Skeletal muscle satellite cell (primary cell): ENCODE data around the gene SLC19A2.

Source experiments
- H3K27me3 ChIP-seq: 2 replicates; pipeline ENCODE4 v1.7.0; 2013; ENCODE audit warnings: low read length; ENCODE audit not compliant: control insufficient read depth, insufficient read depth
- H3K36me3 ChIP-seq: 2 replicates; pipeline ENCODE4 v1.7.0; 2013; ENCODE audit warnings: mild to moderate bottlenecking, control low read depth, low read length; ENCODE audit not compliant: insufficient read depth
- H3K4me1 ChIP-seq: 2 replicates; pipeline ENCODE4 v1.7.0; 2013; ENCODE audit warnings: low read length; ENCODE audit not compliant: control insufficient read depth, insufficient read depth
- H3K4me2 ChIP-seq: 2 replicates; pipeline ENCODE4 v1.7.0; 2013; ENCODE audit warnings: mild to moderate bottlenecking, low read length
- H3K4me3 ChIP-seq: 2 replicates; pipeline ENCODE4 v1.7.0; 2013; ENCODE audit warnings: low read length
- H3K9ac ChIP-seq: 2 replicates; pipeline ENCODE4 v1.7.0; 2013; ENCODE audit warnings: mild to moderate bottlenecking, low read depth, low read length, moderate library complexity
- H3K9me3 ChIP-seq: replicated peaks from 2 replicates; pipeline ENCODE4 v1.7.0; 2013; ENCODE audit warnings: mild to moderate bottlenecking, control low read depth, low read length

Gene SLC19A2

GRCh38 chr1:169468982-169469381, 16.8 kb downstream of the SLC19A2 start:
- H3K4me1 ChIP-seq, result no peaks in the 10 kb centered on the region
- H3K9me3 ChIP-seq, result no peaks in the 10 kb centered on the region
- H3K4me2 ChIP-seq, result no peak overlapping the region
- no peak overlapping the region for H3K4me3 ChIP-seq
- H3K9ac ChIP-seq, result no peak overlapping the region
- no peaks in the 10 kb centered on the region for H3K27me3 ChIP-seq
- peaks cover 9% of the 10 kb centered on the region for H3K36me3 ChIP-seq

GRCh38 chr1:169466259-169467230, 19.2 kb downstream of the SLC19A2 start:
- no peak overlapping the region for H3K4me3 ChIP-seq
- no peak overlapping the region for H3K9ac ChIP-seq
- H3K9me3 ChIP-seq, result no peaks in the 10 kb centered on the region
- no peak overlapping the region for H3K4me2 ChIP-seq
- H3K4me1 ChIP-seq, result no peaks in the 10 kb centered on the region
- H3K36me3 ChIP-seq, result peaks cover 9% of the 10 kb centered on the region
- no peaks in the 10 kb centered on the region for H3K27me3 ChIP-seq

- Histone ChIP-seq H3K36me3 (peaks cover 9% of the 10 kb centered on the region), H3K4me1 (peaks cover 4% of the 10 kb centered on the region), H3K27me3 (no peaks in the 10 kb centered on the region), H3K9ac (no peak overlapping the region), H3K9me3 (no peaks in the 10 kb centered on the region), H3K4me3 (no peak overlapping the region), H3K4me2 (no peak overlapping the region)
Measured at GRCh38 chr1:169465281-169465680, 20.5 kb downstream of the SLC19A2 start.

GRCh38 chr1:169462385-169462784, 23.4 kb downstream of the SLC19A2 start:
- no peak overlapping the region for H3K9ac ChIP-seq
- no peak overlapping the region for H3K4me3 ChIP-seq
- no peaks in the 10 kb centered on the region for H3K27me3 ChIP-seq
- peaks cover 3% of the 10 kb centered on the region for H3K36me3 ChIP-seq
- H3K4me1 ChIP-seq, result peaks cover 6% of the 10 kb centered on the region
- H3K9me3 ChIP-seq, result no peaks in the 10 kb centered on the region
- no peak overlapping the region for H3K4me2 ChIP-seq

- Histone ChIP-seq H3K4me1 (peaks cover 6% of the 10 kb centered on the region), H3K9ac (no peak overlapping the region), H3K4me3 (no peak overlapping the region), H3K27me3 (no peaks in the 10 kb centered on the region), H3K36me3 (no peaks in the 10 kb centered on the region), H3K4me2 (no peak overlapping the region), H3K9me3 (no peaks in the 10 kb centered on the region)
Measured at GRCh38 chr1:169461390-169462000, 24.2 kb downstream of the SLC19A2 start.

GRCh38 chr1:169460191-169460833, 25.4 kb downstream of the SLC19A2 start:
- Histone ChIP-seq H3K4me1 (peaks cover 6% of the 10 kb centered on the region), H3K9me3 (no peaks in the 10 kb centered on the region), H3K9ac (no peak overlapping the region), H3K4me3 (peak overlapping the region; percentile 65), H3K4me2 (peak overlapping the region; percentile 90), H3K36me3 (no peaks in the 10 kb centered on the region), H3K27me3 (no peaks in the 10 kb centered on the region)

- peaks cover 6% of the 10 kb centered on the region for H3K4me1 ChIP-seq
- no peaks in the 10 kb centered on the region for H3K36me3 ChIP-seq
- no peak overlapping the region for H3K9ac ChIP-seq
- no peak overlapping the region for H3K4me2 ChIP-seq
- H3K27me3 ChIP-seq, result no peaks in the 10 kb centered on the region
- H3K4me3 ChIP-seq, result no peak overlapping the region
- H3K9me3 ChIP-seq, result no peaks in the 10 kb centered on the region
Measured at GRCh38 chr1:169457443-169457842, 28.3 kb downstream of the SLC19A2 start.

- H3K9ac ChIP-seq, result no peak overlapping the region
- H3K4me2 ChIP-seq, result no peak overlapping the region
- H3K9me3 ChIP-seq, result no peaks in the 10 kb centered on the region
- no peaks in the 10 kb centered on the region for H3K36me3 ChIP-seq
- H3K4me3 ChIP-seq, result no peak overlapping the region
- no peaks in the 10 kb centered on the region for H3K27me3 ChIP-seq
- peaks cover 6% of the 10 kb centered on the region for H3K4me1 ChIP-seq
Measured at GRCh38 chr1:169456029-169456428, 29.7 kb downstream of the SLC19A2 start.

GRCh38 chr1:169452921-169453320, 32.8 kb downstream of the SLC19A2 start:
- H3K36me3 ChIP-seq, result no peaks in the 10 kb centered on the region
- H3K4me3 ChIP-seq, result no peak overlapping the region
- no peak overlapping the region for H3K4me2 ChIP-seq
- H3K9me3 ChIP-seq, result no peaks in the 10 kb centered on the region
- no peaks in the 10 kb centered on the region for H3K4me1 ChIP-seq
- H3K9ac ChIP-seq, result no peak overlapping the region
- no peaks in the 10 kb centered on the region for H3K27me3 ChIP-seq

- H3K4me1 ChIP-seq, result no peaks in the 10 kb centered on the region
- H3K9ac ChIP-seq, result no peak overlapping the region
- H3K4me3 ChIP-seq, result no peak overlapping the region
- no peaks in the 10 kb centered on the region for H3K36me3 ChIP-seq
- H3K9me3 ChIP-seq, result no peaks in the 10 kb centered on the region
- H3K4me2 ChIP-seq, result no peak overlapping the region
- H3K27me3 ChIP-seq, result no peaks in the 10 kb centered on the region
Measured at GRCh38 chr1:169451218-169451824, 34.4 kb downstream of the SLC19A2 start.

GRCh38 chr1:169443923-169444322, 41.8 kb downstream of the SLC19A2 start:
- Histone ChIP-seq H3K27me3 (peaks cover 8% of the 10 kb centered on the region), H3K4me1 (no peaks in the 10 kb centered on the region), H3K4me2 (no peak overlapping the region), H3K4me3 (no peak overlapping the region), H3K36me3 (no peaks in the 10 kb centered on the region), H3K9ac (no peak overlapping the region), H3K9me3 (no peaks in the 10 kb centered on the region)
